Endodermal cell (in vitro differentiated cells): ENCODE measurements around the gene EML2. TPM values are rescaled to one million over a fixed set of nuclear protein-coding genes. Genes with fewer than 3 reads are reported as not detected.
A peak's percentile ranks its signal among the peaks of the same experiment; 100 is the strongest.

ENCODE experiments used
- DNase-seq: peaks from one replicate; pipeline ENCODE4 v3.0.0-alpha.2; 2017
- H3K27ac ChIP-seq: 2 replicates; pipeline ENCODE4 v1.5.1; 2013; ENCODE audit warnings: mild to moderate bottlenecking, low read depth, low read length, moderate library complexity
- H3K27me3 ChIP-seq: 2 replicates; pipeline ENCODE4 v1.6.1; 2013; ENCODE audit warnings: mild to moderate bottlenecking, low read length, moderate library complexity; ENCODE audit not compliant: insufficient read depth, control insufficient read depth, poor library complexity, severe bottlenecking
- H3K36me3 ChIP-seq: 2 replicates; pipeline ENCODE4 v1.7.0; 2013; ENCODE audit warnings: mild to moderate bottlenecking, low read length, moderate library complexity; ENCODE audit not compliant: control insufficient read depth, insufficient read depth
- H3K4me1 ChIP-seq: one replicate; pipeline ENCODE4 v1.7.0; 2013; ENCODE audit warnings: low read length; ENCODE audit not compliant: control insufficient read depth, insufficient read depth
- H3K4me3 ChIP-seq: 2 replicates; pipeline ENCODE4 v1.5.1; 2013; ENCODE audit warnings: mild to moderate bottlenecking, low read length, moderate library complexity
- H3K9ac ChIP-seq: 2 replicates; pipeline ENCODE4 v1.6.1; 2013; ENCODE audit warnings: mild to moderate bottlenecking, low read length, moderate library complexity; ENCODE audit not compliant: poor library complexity, severe bottlenecking; ENCODE audit errors: extremely low read depth
- H3K9me3 ChIP-seq: 2 replicates; pipeline ENCODE4 v1.6.1; 2013; ENCODE audit warnings: mild to moderate bottlenecking, low read length, moderate library complexity; ENCODE audit not compliant: control insufficient read depth
- H3K27ac Mint-ChIP-seq: 2 replicates; pipeline ENCODE4 v1.8.0; 2020; ENCODE audit warnings: mixed read lengths
- H3K27me3 Mint-ChIP-seq: 2 replicates; pipeline ENCODE4 v1.8.0; 2021; ENCODE audit warnings: mild to moderate bottlenecking, mixed read lengths; ENCODE audit not compliant: insufficient read depth
- H3K36me3 Mint-ChIP-seq: 2 replicates; pipeline ENCODE4 v1.8.0; 2020; ENCODE audit warnings: low read depth, mixed read lengths
- H3K4me1 Mint-ChIP-seq: 2 replicates; pipeline ENCODE4 v1.8.0; 2020; ENCODE audit warnings: mixed read lengths
- H3K4me3 Mint-ChIP-seq: 2 replicates; pipeline ENCODE4 v1.8.0; 2020; ENCODE audit warnings: mild to moderate bottlenecking, moderate library complexity, mixed read lengths
- H3K9me3 Mint-ChIP-seq: 2 replicates; pipeline ENCODE4 v1.8.0; 2020; ENCODE audit warnings: mild to moderate bottlenecking, mixed read lengths
- WGBS, 2 experiments: methylation state at CpG; one replicate each; pipeline versions ENCODE4 v1.1.5 to v1.1.7; 2013; ENCODE audit warnings: missing lambda C conversion rate in 2 of 2, mixed read lengths in 1 of 2; ENCODE audit not compliant: insufficient coverage in 1 of 2, insufficient read length in 1 of 2; 5-methylcytosine and 5-hydroxymethylcytosine counted together
- total RNA-seq, 2 donors: library from RNA; stranded (reverse); fragmentation: NEBNext Ultra II Directional in 1 of 2; extraction: Animal tissue kit (Norgen Biotek cat#: 25700) in 1 of 2; gene quantifications; 2 replicates in 1 of 2; 3 replicates in 1 of 2; pipeline ENCODE4 v1.2.1, GENCODE V29; 2021
- TF ChIP-seq, protein P1 (sequence below): fragments of 200-600 bp; sonication (generic); conservative IDR thresholded peaks from 2 replicates; pipeline ENCODE4 v1.5.0; 2021; ENCODE audit warnings: antibody characterized with exemption, mild to moderate bottlenecking

EML2 gene
- total RNA-seq, 2 donors from 2014 or later = 42.9 to 79.3 TPM

GRCh38 chr19:45643024-45643926, 4.1 kb upstream of the EML2 start:
- H3K36me3 Mint-ChIP-seq = no peaks in the 10 kb centered on the region
- H3K36me3 ChIP-seq = no peaks in the 10 kb centered on the region
- peaks cover 8% of the 10 kb centered on the region for H3K27me3 Mint-ChIP-seq
- WGBS, 2 experiments = 0 to 3% methylated on average over 11 to 39 of the region's 39 CpGs
- peak overlapping the region; percentile 77 for H3K4me3 Mint-ChIP-seq
- H3K9me3 Mint-ChIP-seq = peaks cover 15% of the 10 kb centered on the region
- H3K27ac ChIP-seq = no peak overlapping the region
- TF ChIP-seq, protein P1, sequence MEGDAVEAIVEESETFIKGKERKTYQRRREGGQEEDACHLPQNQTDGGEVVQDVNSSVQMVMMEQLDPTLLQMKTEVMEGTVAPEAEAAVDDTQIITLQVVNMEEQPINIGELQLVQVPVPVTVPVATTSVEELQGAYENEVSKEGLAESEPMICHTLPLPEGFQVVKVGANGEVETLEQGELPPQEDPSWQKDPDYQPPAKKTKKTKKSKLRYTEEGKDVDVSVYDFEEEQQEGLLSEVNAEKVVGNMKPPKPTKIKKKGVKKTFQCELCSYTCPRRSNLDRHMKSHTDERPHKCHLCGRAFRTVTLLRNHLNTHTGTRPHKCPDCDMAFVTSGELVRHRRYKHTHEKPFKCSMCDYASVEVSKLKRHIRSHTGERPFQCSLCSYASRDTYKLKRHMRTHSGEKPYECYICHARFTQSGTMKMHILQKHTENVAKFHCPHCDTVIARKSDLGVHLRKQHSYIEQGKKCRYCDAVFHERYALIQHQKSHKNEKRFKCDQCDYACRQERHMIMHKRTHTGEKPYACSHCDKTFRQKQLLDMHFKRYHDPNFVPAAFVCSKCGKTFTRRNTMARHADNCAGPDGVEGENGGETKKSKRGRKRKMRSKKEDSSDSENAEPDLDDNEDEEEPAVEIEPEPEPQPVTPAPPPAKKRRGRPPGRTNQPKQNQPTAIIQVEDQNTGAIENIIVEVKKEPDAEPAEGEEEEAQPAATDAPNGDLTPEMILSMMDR = peak; percentile 98
- H3K4me3 ChIP-seq = peak overlapping the region; percentile 83
- no peaks in the 10 kb centered on the region for H3K9me3 ChIP-seq
- no peaks in the 10 kb centered on the region for H3K27me3 ChIP-seq
- no peak overlapping the region for H3K9ac ChIP-seq
- peak overlapping the region; percentile 82 for H3K27ac Mint-ChIP-seq
- no peaks in the 10 kb centered on the region for H3K4me1 ChIP-seq
- peak; percentile 99 for DNase-seq
- peaks cover 14% of the 10 kb centered on the region for H3K4me1 Mint-ChIP-seq

DNA sequence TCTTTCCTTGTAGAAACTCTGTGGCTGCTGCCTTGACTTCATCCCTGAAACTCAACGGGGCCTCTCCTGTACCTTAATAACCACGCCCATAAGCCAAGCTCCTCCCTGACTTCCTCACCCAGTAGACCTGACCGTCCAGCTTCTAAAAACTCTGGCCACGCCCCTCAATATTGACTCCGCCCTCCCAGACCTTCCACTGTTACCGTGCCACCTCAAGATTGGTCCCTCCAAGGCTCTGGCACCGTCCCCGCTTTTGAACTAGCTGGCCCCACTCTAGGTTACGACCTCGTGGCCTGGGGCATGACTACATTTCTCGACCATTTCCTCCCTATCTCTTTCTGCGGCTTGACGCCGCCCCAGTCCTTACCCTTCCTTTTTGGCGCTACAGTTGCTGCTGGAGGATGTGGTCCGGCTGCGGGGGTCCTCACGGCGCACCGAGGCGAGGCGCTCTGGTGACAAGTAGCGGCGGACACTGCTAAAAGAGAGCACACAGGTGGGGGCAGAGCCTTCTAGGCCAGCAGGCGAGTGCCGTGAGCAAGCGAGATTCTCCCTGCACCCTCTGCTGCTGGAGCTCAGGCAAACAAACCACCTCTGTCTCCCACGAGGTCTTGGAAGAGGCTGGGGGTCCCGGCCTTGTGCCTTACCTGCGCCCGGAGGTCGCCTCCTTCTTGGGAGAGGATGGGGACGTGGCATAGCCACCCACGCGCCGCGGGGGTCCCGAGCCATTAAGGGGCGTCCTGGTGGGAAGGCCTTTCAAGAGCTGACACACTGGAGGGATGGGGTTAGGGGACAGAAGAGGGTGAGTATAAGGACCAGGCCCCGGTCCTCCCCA, 2.3 kb upstream of the EML2 start:
- peaks cover 18% of the 10 kb centered on the region for H3K4me1 Mint-ChIP-seq
- H3K27ac ChIP-seq = no peak overlapping the region
- no peaks in the 10 kb centered on the region for H3K36me3 ChIP-seq
- peaks cover 8% of the 10 kb centered on the region for H3K27me3 Mint-ChIP-seq
- H3K9me3 ChIP-seq = no peaks in the 10 kb centered on the region
- no peaks in the 10 kb centered on the region for H3K36me3 Mint-ChIP-seq
- 6% methylated on average over 27 to 38 of the region's 40 CpGs for WGBS, 2 experiments
- H3K9me3 Mint-ChIP-seq = peaks cover 6% of the 10 kb centered on the region
- DNase-seq = peak; percentile 97
- H3K4me3 ChIP-seq = peak overlapping the region; percentile 59
- peaks cover 5% of the 10 kb centered on the region for H3K4me1 ChIP-seq
- H3K9ac ChIP-seq = no peak overlapping the region
- peak overlapping the region; percentile 87 for H3K27ac Mint-ChIP-seq
- H3K4me3 Mint-ChIP-seq = peak overlapping the region; percentile 48
- H3K27me3 ChIP-seq = no peaks in the 10 kb centered on the region
- TF ChIP-seq, protein P1 = no peak

GRCh38 chr19:45640849-45641273, 1.7 kb upstream of the EML2 start:
- H3K9ac ChIP-seq = no peak overlapping the region
- Mint-ChIP-seq H3K9me3 (no peaks in the 10 kb centered on the region), H3K4me1 (peaks cover 16% of the 10 kb centered on the region), H3K4me3 (peak overlapping the region; percentile 48), H3K36me3 (no peaks in the 10 kb centered on the region), H3K27me3 (peaks cover 3% of the 10 kb centered on the region), H3K27ac (peak overlapping the region; percentile 87)
- H3K9me3 ChIP-seq = no peaks in the 10 kb centered on the region
- 56 to 62% methylated on average over 17 of the region's 17 CpGs for WGBS, 2 experiments
- TF ChIP-seq, protein P1 = no peak
- H3K36me3 ChIP-seq = no peaks in the 10 kb centered on the region
- no peak overlapping the region for H3K27ac ChIP-seq
- peaks cover 5% of the 10 kb centered on the region for H3K4me1 ChIP-seq
- no peaks in the 10 kb centered on the region for H3K27me3 ChIP-seq
- H3K4me3 ChIP-seq = peak overlapping the region; percentile 59
- peak; percentile 93 for DNase-seq
